OCI-LY7 (cell line): ENCODE data around the gene ABCC11. TPM values are rescaled to one million over a fixed set of nuclear protein-coding genes. Genes with fewer than 3 reads are reported as not detected.

Source experiments
- BruUV-seq: library from RNA; stranded (reverse); fragments of 400-500 nt; replicated peaks from 2 replicates; lab custom pipeline; 2021; lab: Mats Ljungman, UMichigan
- CTCF ChIA-PET: fragments of 300-600 bp; sonication (Branson Sonifier 250); formaldehyde crosslinking; loops from one replicate; lab custom pipeline; 2022; ENCODE audit warnings: antibody characterized with exemption; ENCODE audit not compliant: unreplicated experiment; lab: Charles Lee
- POLR2A ChIA-PET: fragments of 300-600 bp; sonication (Branson Sonifier 250); formaldehyde crosslinking; loops from one replicate; lab custom pipeline; 2022; ENCODE audit warnings: antibody characterized with exemption; lab: Charles Lee
- DNase-seq: peaks from one replicate; pipeline ENCODE4 v3.0.0-alpha.2; 2015; ENCODE audit warnings: low spot score
- H2AFZ ChIP-seq: fragments of 200-600 bp; sonication (generic), shearing (Covaris generic); 2 replicates; pipeline ENCODE4 v1.6.1; 2014; ENCODE audit warnings: mild to moderate bottlenecking, antibody characterized with exemption, low read length, moderate library complexity
- H3K27ac ChIP-seq: fragments of 200-600 bp; sonication (generic); 2 replicates; pipeline ENCODE4 v1.5.1; 2014; ENCODE audit warnings: mixed run types, low read depth, mild to moderate bottlenecking, moderate library complexity, low read length, inconsistent platforms; ENCODE audit not compliant: poor library complexity, severe bottlenecking
- H3K36me3 ChIP-seq: fragments of 200-600 bp; sonication (generic); 2 replicates; pipeline ENCODE4 v1.6.1; 2014; ENCODE audit warnings: mild to moderate bottlenecking, antibody characterized with exemption, low read length, moderate library complexity, mixed read lengths; ENCODE audit not compliant: insufficient read depth
- H3K4me1 ChIP-seq: fragments of 200-600 bp; sonication (generic); 2 replicates; pipeline ENCODE4 v1.5.1; 2014; ENCODE audit warnings: mild to moderate bottlenecking, low read length; ENCODE audit not compliant: insufficient read depth, poor library complexity, severe bottlenecking
- H3K4me2 ChIP-seq: fragments of 200-600 bp; sonication (generic); 2 replicates; pipeline ENCODE4 v1.6.1; 2014; ENCODE audit warnings: mild to moderate bottlenecking, low read length
- H3K4me3 ChIP-seq: fragments of 200-600 bp; sonication (generic); 2 replicates; pipeline ENCODE4 v1.5.1; 2014; ENCODE audit warnings: mild to moderate bottlenecking, low read depth, low read length; ENCODE audit not compliant: poor library complexity, severe bottlenecking
- H3K79me2 ChIP-seq: fragments of 200-600 bp; sonication (generic); 2 replicates; pipeline ENCODE4 v1.6.1; 2016; ENCODE audit warnings: low read depth, mild to moderate bottlenecking, low read length, moderate library complexity, mixed read lengths; ENCODE audit not compliant: insufficient read depth
- H3K9me2 ChIP-seq: fragments of 200-600 bp; sonication (generic); 2 replicates; pipeline ENCODE4 v1.6.1; 2016; ENCODE audit warnings: mild to moderate bottlenecking, low read length, mixed read lengths; ENCODE audit not compliant: insufficient read depth
- H3K9me3 ChIP-seq: fragments of 200-600 bp; sonication (generic); 2 replicates; pipeline ENCODE4 v1.6.1; 2014; ENCODE audit warnings: mild to moderate bottlenecking, mixed run types, low read length, mixed read lengths
- H4K20me1 ChIP-seq: fragments of 200-600 bp; sonication (generic); 2 replicates; pipeline ENCODE4 v1.6.1; 2014; ENCODE audit warnings: mild to moderate bottlenecking, antibody characterized with exemption, low read length, moderate library complexity, mixed read lengths; ENCODE audit not compliant: insufficient read depth
- EZH2phosphoT487 ChIP-seq: fragments of 200-600 bp; sonication (generic); IDR thresholded peaks from 2 replicates; pipeline ENCODE4 v1.6.1; 2018; ENCODE audit warnings: low read depth, borderline replicate concordance, mild to moderate bottlenecking, mixed run types, antibody characterized with exemption, low read length, moderate library complexity, mixed read lengths
- intact Hi-C: fragments of 100-400 bp; cut with micrococcal nuclease; formaldehyde crosslinking; loops from one replicate; pipeline ENCODE4 v1.10.0; 2022; ENCODE audit not compliant: unreplicated experiment
- total RNA-seq, 2 experiments: library from RNA; depleted of rRNA in 1 of 2; stranded (reverse); fragments of >200 nt in 1 of 2; shearing (Covaris generic) in 1 of 2; gene quantifications; 2 replicates each; pipeline ENCODE4 v1.2.3, GENCODE V29; 2014 to 2022
- TF ChIP-seq, protein P1 (sequence below): fragments of 200-600 bp; sonication (generic); conservative IDR thresholded peaks from 2 replicates; pipeline ENCODE4 v1.5.1; 2014; ENCODE audit warnings: mild to moderate bottlenecking, antibody characterized with exemption, low read length, moderate library complexity, mixed read lengths

Gene ABCC11
- total RNA-seq, 2 experiments from 2014 or later: 0.10 TPM; not detected in 1

- CTCF ChIA-PET: no interaction called here
- intact Hi-C loops: no loop called here
- no peak for DNase-seq
- Histone ChIP-seq H3K4me2 (no peak overlapping the region), H3K36me3 (no peaks in the 10 kb centered on the region), H3K4me1 (no peaks in the 10 kb centered on the region), H3K9me2 (no peaks in the 10 kb centered on the region), H2AFZ (no peak overlapping the region), H3K79me2 (no peaks in the 10 kb centered on the region), H3K27ac (no peak overlapping the region), H3K9me3 (no peaks in the 10 kb centered on the region), H3K4me3 (no peak overlapping the region), H4K20me1 (no peaks in the 10 kb centered on the region)
- BruUV-seq: no TSS peak
- POLR2A ChIA-PET: no interaction called here
- TF ChIP-seq, protein P1, sequence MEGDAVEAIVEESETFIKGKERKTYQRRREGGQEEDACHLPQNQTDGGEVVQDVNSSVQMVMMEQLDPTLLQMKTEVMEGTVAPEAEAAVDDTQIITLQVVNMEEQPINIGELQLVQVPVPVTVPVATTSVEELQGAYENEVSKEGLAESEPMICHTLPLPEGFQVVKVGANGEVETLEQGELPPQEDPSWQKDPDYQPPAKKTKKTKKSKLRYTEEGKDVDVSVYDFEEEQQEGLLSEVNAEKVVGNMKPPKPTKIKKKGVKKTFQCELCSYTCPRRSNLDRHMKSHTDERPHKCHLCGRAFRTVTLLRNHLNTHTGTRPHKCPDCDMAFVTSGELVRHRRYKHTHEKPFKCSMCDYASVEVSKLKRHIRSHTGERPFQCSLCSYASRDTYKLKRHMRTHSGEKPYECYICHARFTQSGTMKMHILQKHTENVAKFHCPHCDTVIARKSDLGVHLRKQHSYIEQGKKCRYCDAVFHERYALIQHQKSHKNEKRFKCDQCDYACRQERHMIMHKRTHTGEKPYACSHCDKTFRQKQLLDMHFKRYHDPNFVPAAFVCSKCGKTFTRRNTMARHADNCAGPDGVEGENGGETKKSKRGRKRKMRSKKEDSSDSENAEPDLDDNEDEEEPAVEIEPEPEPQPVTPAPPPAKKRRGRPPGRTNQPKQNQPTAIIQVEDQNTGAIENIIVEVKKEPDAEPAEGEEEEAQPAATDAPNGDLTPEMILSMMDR: no peak
- TF ChIP-seq EZH2phosphoT487: no peak
These were observed 89.0 kb downstream of the ABCC11 start for GRCh38 chr16:48158296-48158695.

DNA sequence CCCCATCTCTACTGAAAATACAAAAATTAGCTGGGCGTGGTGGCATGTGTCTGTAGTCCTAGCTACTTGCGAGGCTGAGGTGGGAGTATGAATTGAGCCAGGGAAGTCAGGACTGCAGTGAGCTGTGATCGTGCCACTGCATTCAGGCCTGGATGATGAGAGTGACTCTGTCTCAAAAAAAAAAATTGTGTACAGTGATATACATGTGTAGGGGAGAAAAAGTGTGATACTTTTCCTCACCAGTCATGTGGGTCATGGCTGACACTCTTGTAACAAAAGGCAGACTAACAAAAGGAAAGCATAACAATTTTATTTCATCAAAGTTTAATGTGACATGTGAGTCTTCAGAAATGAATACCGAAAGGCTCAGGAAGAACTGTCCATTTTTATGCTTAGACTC lies 89.5 kb downstream of the ABCC11 start:
- H3K9me3 ChIP-seq: no peaks in the 10 kb centered on the region
- no peaks in the 10 kb centered on the region for H3K36me3 ChIP-seq
- POLR2A ChIA-PET: no interaction called here
- H2AFZ ChIP-seq: no peak overlapping the region
- no peaks in the 10 kb centered on the region for H3K79me2 ChIP-seq
- H3K27ac ChIP-seq: no peak overlapping the region
- TF ChIP-seq EZH2phosphoT487: no peak
- intact Hi-C loops: loop anchor here (2.0 kb wide), 1 partner anchor 1015 kb away; the partner anchor contains the start of gene NETO2
- no peak overlapping the region for H3K4me3 ChIP-seq
- H3K4me1 ChIP-seq: no peaks in the 10 kb centered on the region
- H3K9me2 ChIP-seq: no peaks in the 10 kb centered on the region
- BruUV-seq: no TSS peak
- no peak for DNase-seq
- H4K20me1 ChIP-seq: no peaks in the 10 kb centered on the region
- H3K4me2 ChIP-seq: no peak overlapping the region
- CTCF ChIA-PET: no interaction called here

GRCh38 chr16:48157302-48157701 lies 90.0 kb downstream of the ABCC11 start:
- intact Hi-C loops: loop anchor here (2.0 kb wide), 1 partner anchor 1015 kb away; the partner anchor contains the start of gene NETO2
- POLR2A ChIA-PET: no interaction called here
- CTCF ChIA-PET: no interaction called here

More at GRCh38 chr16:48157302-48157701, 90.0 kb downstream of the ABCC11 start:
- H3K9me2 ChIP-seq: no peaks in the 10 kb centered on the region
- no peaks in the 10 kb centered on the region for H3K4me1 ChIP-seq
- H3K4me3 ChIP-seq: no peak overlapping the region
- no peaks in the 10 kb centered on the region for H3K36me3 ChIP-seq
- no TSS peak for BruUV-seq
- no peak overlapping the region for H2AFZ ChIP-seq
- H3K9me3 ChIP-seq: no peaks in the 10 kb centered on the region
- TF ChIP-seq EZH2phosphoT487: no peak
- TF ChIP-seq, protein P1: no peak
- no peaks in the 10 kb centered on the region for H4K20me1 ChIP-seq
- no peak for DNase-seq
- H3K27ac ChIP-seq: no peak overlapping the region
- no peaks in the 10 kb centered on the region for H3K79me2 ChIP-seq
- no peak overlapping the region for H3K4me2 ChIP-seq
